ENCODE measurements around the gene BCR.

BCR gene

GRCh38 chr22:23232094-23232905 lies 52.0 kb downstream of the BCR start:
- no peak for TF ChIP-seq CTCF (IDR thresholded peaks at IDR 0.05; ENCODE audit: borderline replicate concordance, insufficient read depth, low read depth, low read length)
- no peak overlapping the region for H3K4me3 ChIP-seq (ENCODE audit: low read depth, low read length)

GRCh38 chr22:23233084-23233531 lies 52.8 kb downstream of the BCR start:
- H3K4me3 ChIP-seq (ENCODE audit: low read depth, low read length): no peak overlapping the region
- TF ChIP-seq CTCF (IDR thresholded peaks at IDR 0.05; ENCODE audit: borderline replicate concordance, insufficient read depth, low read depth, low read length): no peak

GRCh38 chr22:23233752-23234408 lies 53.6 kb downstream of the BCR start:
- H3K4me3 ChIP-seq (ENCODE audit: low read depth, low read length): no peak overlapping the region
- no peak for TF ChIP-seq CTCF (IDR thresholded peaks at IDR 0.05; ENCODE audit: borderline replicate concordance, insufficient read depth, low read depth, low read length)

- no peak for TF ChIP-seq CTCF (IDR thresholded peaks at IDR 0.05; ENCODE audit: borderline replicate concordance, insufficient read depth, low read depth, low read length)
- H3K4me3 ChIP-seq (ENCODE audit: low read depth, low read length): no peak overlapping the region
Observed at GRCh38 chr22:23234409-23235161, 54.3 kb downstream of the BCR start.

- TF ChIP-seq CTCF (IDR thresholded peaks at IDR 0.05; ENCODE audit: borderline replicate concordance, insufficient read depth, low read depth, low read length): no peak
Observed at GRCh38 chr22:23235425-23235824, 55.1 kb downstream of the BCR start.

GRCh38 chr22:23236026-23236425 lies 55.7 kb downstream of the BCR start:
- no peak for TF ChIP-seq CTCF (IDR thresholded peaks at IDR 0.05; ENCODE audit: borderline replicate concordance, insufficient read depth, low read depth, low read length)
- no peak overlapping the region for H3K4me3 ChIP-seq (ENCODE audit: low read depth, low read length)

More at GRCh38 chr22:23235425-23235824, 55.1 kb downstream of the BCR start:
- no peak overlapping the region for H3K4me3 ChIP-seq (ENCODE audit: low read depth, low read length)
